GM12873 (cell line): ENCODE data around the gene HOXB7.

Source experiments
- CTCF ChIP-seq: IDR thresholded peaks from 2 replicates; pipeline ENCODE4 v1.5.1; 2012; ENCODE audit warnings: low read depth, mild to moderate bottlenecking, moderate library complexity, low read length, control low read depth; ENCODE audit not compliant: insufficient read depth; ENCODE audit errors: missing control alignments

HOXB7 gene

GRCh38 chr17:48627623-48628521, 17.1 kb upstream of the HOXB7 start:
- TF ChIP-seq CTCF = no peak

- TF ChIP-seq CTCF = no peak
Observed at GRCh38 chr17:48627118-48627597, 16.3 kb upstream of the HOXB7 start.

- TF ChIP-seq CTCF = no peak
Observed at GRCh38 chr17:48626245-48627117, 15.7 kb upstream of the HOXB7 start, which contains the start of gene HOXB9. TSS of gene HOXB9 (minus strand) at chr17:48626358. CDS start at chr17:48626269, 89 bp downstream.

- no peak for TF ChIP-seq CTCF
Observed at GRCh38 chr17:48625495-48626244, 14.9 kb upstream of the HOXB7 start.

- no peak for TF ChIP-seq CTCF
Observed at GRCh38 chr17:48624544-48625494, 14.0 kb upstream of the HOXB7 start.

- TF ChIP-seq CTCF = no peak
Observed at GRCh38 chr17:48624118-48624517, 13.3 kb upstream of the HOXB7 start.
